Vagina (tissue), 2 donors: ENCODE results near the gene VEZT. TPM values are rescaled to one million over a fixed set of nuclear protein-coding genes. Genes with fewer than 3 reads are reported as not detected.

Experiments
- DNase-seq, 2 donors: peaks; one replicate each; pipeline ENCODE4 v3.0.0-alpha.2; 2017; ENCODE audit errors: extremely low spot score in 2 of 2
- H3K27ac ChIP-seq: fragments of 200-600 bp; sonication (generic); one replicate; pipeline ENCODE4 v1.5.1; 2019
- H3K27me3 ChIP-seq: fragments of 200-600 bp; sonication (generic); one replicate; pipeline ENCODE4 v1.5.1; 2019
- H3K36me3 ChIP-seq, 2 donors: fragments of 200-600 bp; sonication (generic); one replicate each; pipeline ENCODE4 v1.5.1; 2017 to 2019
- H3K4me1 ChIP-seq: fragments of 200-600 bp; sonication (generic); one replicate; pipeline ENCODE4 v1.5.1; 2019
- H3K4me3 ChIP-seq, 2 donors: fragments of 200-600 bp; sonication (generic); 1 replicate in 1 of 2; 2 replicates in 1 of 2; pipeline ENCODE4 v1.5.1; 2016 to 2019
- H3K9me3 ChIP-seq: fragments of 200-600 bp; sonication (generic); one replicate; pipeline ENCODE4 v1.5.1; 2019
- CTCF ChIP-seq, 3 experiments: fragments of 450-650 bp in 2 of 3; fragments of 200-600 bp in 1 of 3; sonication (generic) in 1 of 3; IDR thresholded peaks; one replicate each; pipeline ENCODE4 v1.5.1; 2017 to 2019; ENCODE audit warnings: antibody characterized with exemption in 3 of 3, mild to moderate bottlenecking in 2 of 3, moderate library complexity in 2 of 3
- POLR2A ChIP-seq, 2 donors: fragments of 450-650 bp; IDR thresholded peaks; one replicate each; pipeline ENCODE4 v1.6.1; 2017; ENCODE audit warnings: antibody characterized with exemption in 2 of 2, mild to moderate bottlenecking in 2 of 2, moderate library complexity in 2 of 2
- POLR2AphosphoS5 ChIP-seq, 2 donors: sonication (generic); formaldehyde crosslinking; IDR thresholded peaks; one replicate each; pipeline ENCODE4 v1.9.0; 2017; ENCODE audit warnings: antibody characterized with exemption in 2 of 2, mild to moderate bottlenecking in 2 of 2, low read depth in 1 of 2; ENCODE audit not compliant: insufficient read depth in 1 of 2
- intact Hi-C: fragments of 100-400 bp; cut with DNase I; formaldehyde crosslinking; loops from one replicate; pipeline ENCODE4 v1.15.1; 2023
- total RNA-seq: library from RNA; depleted of rRNA; stranded (reverse); fragments of >200 nt; gene quantifications from one replicate; pipeline ENCODE4 v1.2.3, GENCODE V29; 2016

The VEZT gene
- 63.3 TPM for total RNA-seq

GRCh38 chr12:95217377-95218149, at the start of gene VEZT, which contains the start of gene FGD6:
Gene VEZT (plus strand): TSS chr12:95217807. CDS start chr12:95217851, 44 bp downstream.
Gene FGD6 (minus strand): TSS chr12:95217467. CDS start chr12:95217240, 227 bp downstream.
- H3K9me3 ChIP-seq, result no peaks in the 10 kb centered on the region
- no peaks in the 10 kb centered on the region for H3K36me3 ChIP-seq
- peak; percentile 99 to 100 for DNase-seq
- H3K4me1 ChIP-seq, result peaks cover 31% of the 10 kb centered on the region
- H3K4me3 ChIP-seq, result peak within 1 kb of the TSS; percentile 65 to 98
- intact Hi-C loops, result no loop called here
- H3K27ac ChIP-seq, result peak within 1 kb of the TSS; percentile 98
- TF ChIP-seq POLR2AphosphoS5 (IDR thresholded peaks at IDR 0.05; ENCODE audit: insufficient read depth in 1 of 2, low read depth in 1 of 2) (peak; percentile 78 to 96), CTCF (IDR thresholded peaks at IDR 0.05) (peak in 2 of 3 experiments; percentile 14 to 54), POLR2A (IDR thresholded peaks at IDR 0.05) (peak in 1 of 2 donors; percentile 47)
- H3K27me3 ChIP-seq, result no peaks in the 10 kb centered on the region

GRCh38 chr12:95168746-95169145, 48.9 kb upstream of the VEZT start:
- TF ChIP-seq CTCF (IDR thresholded peaks at IDR 0.05) (no peak), POLR2AphosphoS5 (IDR thresholded peaks at IDR 0.05; ENCODE audit: insufficient read depth in 1 of 2, low read depth in 1 of 2) (no peak), POLR2A (IDR thresholded peaks at IDR 0.05) (no peak)
- Histone ChIP-seq H3K27me3 (no peaks in the 10 kb centered on the region), H3K27ac (no peak overlapping the region), H3K9me3 (no peaks in the 10 kb centered on the region), H3K4me3 (no peak overlapping the region), H3K4me1 (peaks cover 11% of the 10 kb centered on the region), H3K36me3 (no peaks in the 10 kb centered on the region)
- no peak for DNase-seq
- intact Hi-C loops, result no loop called here

GRCh38 chr12:95169368-95169767, 48.2 kb upstream of the VEZT start:
- Histone ChIP-seq H3K4me1 (peaks cover 17% of the 10 kb centered on the region), H3K27ac (no peak overlapping the region), H3K27me3 (no peaks in the 10 kb centered on the region), H3K4me3 (no peak overlapping the region), H3K9me3 (no peaks in the 10 kb centered on the region), H3K36me3 (no peaks in the 10 kb centered on the region)
- TF ChIP-seq CTCF (IDR thresholded peaks at IDR 0.05) (no peak), POLR2AphosphoS5 (IDR thresholded peaks at IDR 0.05; ENCODE audit: insufficient read depth in 1 of 2, low read depth in 1 of 2) (peak in 1 of 2 donors; percentile 47)
- intact Hi-C loops, result no loop called here
- no peak for DNase-seq

GRCh38 chr12:95173392-95174251, 44.0 kb upstream of the VEZT start:
- H3K36me3 ChIP-seq, result no peaks in the 10 kb centered on the region
- H3K27me3 ChIP-seq, result no peaks in the 10 kb centered on the region
- peak in 1 of 2 donors; percentile 90 for DNase-seq
- intact Hi-C loops, result no loop called here
- H3K4me1 ChIP-seq, result peaks cover 17% of the 10 kb centered on the region
- TF ChIP-seq CTCF (IDR thresholded peaks at IDR 0.05), result no peak
- no peak for TF ChIP-seq POLR2A (IDR thresholded peaks at IDR 0.05)
- TF ChIP-seq POLR2AphosphoS5 (IDR thresholded peaks at IDR 0.05; ENCODE audit: insufficient read depth in 1 of 2, low read depth in 1 of 2), result no peak
- H3K9me3 ChIP-seq, result no peaks in the 10 kb centered on the region
- peak overlapping the region; percentile 62 for H3K27ac ChIP-seq
- H3K4me3 ChIP-seq, result no peak overlapping the region
